GM21526 (cell line): Measurements from ENCODE around the gene EPS8L2.
"Not testable (repeated sequence)": the region's sequence is repeated elsewhere in the genome, so short reads cannot be mapped to it uniquely, and the experiment has no call there.

Experiments used
- ATAC-seq: cut with Tn5 transposase; IDR thresholded peaks from one replicate; pipeline ENCODE4 v1.9.1; 2021; ENCODE audit warnings: moderate library complexity; ENCODE audit not compliant: unreplicated experiment, low FRiP score

Gene EPS8L2

GRCh38 chr11:689625-690024 is 16.4 kb upstream of the EPS8L2 start:
- ATAC-seq: no peak

GRCh38 chr11:690244-690643 is 15.8 kb upstream of the EPS8L2 start:
- not testable (repeated sequence) for ATAC-seq

- no peak for ATAC-seq
Observed at GRCh38 chr11:690738-691633, 15.0 kb upstream of the EPS8L2 start.

GRCh38 chr11:691710-692590 is 14.1 kb upstream of the EPS8L2 start:
- no peak for ATAC-seq

- ATAC-seq: no peak
Observed at GRCh38 chr11:692824-693414, 13.1 kb upstream of the EPS8L2 start.

- no peak for ATAC-seq
Observed at GRCh38 chr11:693415-693831, 12.6 kb upstream of the EPS8L2 start.

- ATAC-seq: no peak
Observed at GRCh38 chr11:693887-694562, 12.0 kb upstream of the EPS8L2 start.

GRCh38 chr11:694563-695287 is 11.3 kb upstream of the EPS8L2 start, which contains the start of gene DEAF1:
TSS of gene DEAF1 (minus strand) at chr11:695222. CDS start at chr11:695047, 175 bp downstream.
- peak; percentile 70 for ATAC-seq

- ATAC-seq: no peak
Observed at GRCh38 chr11:695288-695537, 10.8 kb upstream of the EPS8L2 start.

- ATAC-seq: peak; percentile 63
Observed at GRCh38 chr11:695538-696248, 10.3 kb upstream of the EPS8L2 start, which contains the start of gene TMEM80. TSS of gene TMEM80 (plus strand) at chr11:695816. CDS start at chr11:695828, 12 bp downstream.

- no peak for ATAC-seq
Observed at GRCh38 chr11:696955-697491, 9.0 kb upstream of the EPS8L2 start.

GRCh38 chr11:697811-698311 is 8.2 kb upstream of the EPS8L2 start:
- no peak for ATAC-seq

- no peak for ATAC-seq
Observed at GRCh38 chr11:698493-699115, 7.4 kb upstream of the EPS8L2 start.

GRCh38 chr11:699116-699508 is 6.9 kb upstream of the EPS8L2 start:
- no peak for ATAC-seq

GRCh38 chr11:699753-700152 is 6.3 kb upstream of the EPS8L2 start:
- no peak for ATAC-seq

- no peak for ATAC-seq
Observed at GRCh38 chr11:701741-702461, 4.1 kb upstream of the EPS8L2 start.
